ENCODE data around the gene GAS6.

DNA sequence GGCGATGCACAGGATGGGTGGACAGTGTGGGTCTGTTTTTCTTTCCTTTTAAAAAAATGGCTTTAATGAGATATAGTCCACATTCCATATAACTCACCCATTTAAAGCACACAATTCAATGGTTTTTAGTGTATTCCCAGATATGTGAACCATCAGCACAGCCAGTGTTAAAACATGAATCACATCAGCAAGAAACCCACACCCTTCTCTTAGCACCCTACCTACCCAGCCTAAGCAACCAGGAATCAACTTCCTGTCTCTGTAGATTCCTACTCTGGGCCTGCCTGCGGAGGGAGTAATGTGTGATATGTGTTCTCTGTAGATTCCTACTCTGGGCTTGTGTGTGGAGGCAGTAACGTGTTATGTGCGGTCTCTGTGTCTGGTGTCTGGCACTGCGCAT, 92.9 kb downstream of the GAS6 start:
- TF ChIP-seq RCOR1 (IDR thresholded peaks at IDR 0.05; ENCODE audit: borderline replicate concordance in 1 of 2, low read depth in 2 of 2, low read length in 2 of 2), result no peak
- TF ChIP-seq NBN (IDR thresholded peaks at IDR 0.05; ENCODE audit: low read depth), result no peak
- no peak for TF ChIP-seq ETV5 (CRISPR knock-in tag; IDR thresholded peaks at IDR 0.05; ENCODE audit: low read depth)
- TF ChIP-seq ZNF146 (CRISPR knock-in tag; IDR thresholded peaks at IDR 0.05; ENCODE audit: unreplicated experiment), result no peak
- no peak for TF ChIP-seq KLF16 (IDR thresholded peaks at IDR 0.05)
- TF ChIP-seq MYNN (IDR thresholded peaks at IDR 0.05), result no peak
- no peak for TF ChIP-seq MYNN (CRISPR knock-in tag; IDR thresholded peaks at IDR 0.05)
- no peak for TF ChIP-seq LEF1 (IDR thresholded peaks at IDR 0.05)
- no peak for TF ChIP-seq EZH2 (IDR thresholded peaks at IDR 0.05; ENCODE audit: borderline replicate concordance, low read depth, low read length)
- TF ChIP-seq FOXA1 (IDR thresholded peaks at IDR 0.05; ENCODE audit: borderline replicate concordance), result no peak
- TF ChIP-seq, protein P1, sequence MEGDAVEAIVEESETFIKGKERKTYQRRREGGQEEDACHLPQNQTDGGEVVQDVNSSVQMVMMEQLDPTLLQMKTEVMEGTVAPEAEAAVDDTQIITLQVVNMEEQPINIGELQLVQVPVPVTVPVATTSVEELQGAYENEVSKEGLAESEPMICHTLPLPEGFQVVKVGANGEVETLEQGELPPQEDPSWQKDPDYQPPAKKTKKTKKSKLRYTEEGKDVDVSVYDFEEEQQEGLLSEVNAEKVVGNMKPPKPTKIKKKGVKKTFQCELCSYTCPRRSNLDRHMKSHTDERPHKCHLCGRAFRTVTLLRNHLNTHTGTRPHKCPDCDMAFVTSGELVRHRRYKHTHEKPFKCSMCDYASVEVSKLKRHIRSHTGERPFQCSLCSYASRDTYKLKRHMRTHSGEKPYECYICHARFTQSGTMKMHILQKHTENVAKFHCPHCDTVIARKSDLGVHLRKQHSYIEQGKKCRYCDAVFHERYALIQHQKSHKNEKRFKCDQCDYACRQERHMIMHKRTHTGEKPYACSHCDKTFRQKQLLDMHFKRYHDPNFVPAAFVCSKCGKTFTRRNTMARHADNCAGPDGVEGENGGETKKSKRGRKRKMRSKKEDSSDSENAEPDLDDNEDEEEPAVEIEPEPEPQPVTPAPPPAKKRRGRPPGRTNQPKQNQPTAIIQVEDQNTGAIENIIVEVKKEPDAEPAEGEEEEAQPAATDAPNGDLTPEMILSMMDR (IDR thresholded peaks at IDR 0.05 in 2 of 3, conservative IDR thresholded peaks at IDR 0.05 in 1 of 3; ENCODE audit: insufficient read depth in 2 of 3, low read depth in 1 of 3, low read length in 3 of 3), result no peak
- no peak for TF ChIP-seq PRPF4 (IDR thresholded peaks at IDR 0.05; ENCODE audit: insufficient read depth, low read depth, low read length, poor library complexity, severe bottlenecking)
- TF ChIP-seq, protein P2, sequence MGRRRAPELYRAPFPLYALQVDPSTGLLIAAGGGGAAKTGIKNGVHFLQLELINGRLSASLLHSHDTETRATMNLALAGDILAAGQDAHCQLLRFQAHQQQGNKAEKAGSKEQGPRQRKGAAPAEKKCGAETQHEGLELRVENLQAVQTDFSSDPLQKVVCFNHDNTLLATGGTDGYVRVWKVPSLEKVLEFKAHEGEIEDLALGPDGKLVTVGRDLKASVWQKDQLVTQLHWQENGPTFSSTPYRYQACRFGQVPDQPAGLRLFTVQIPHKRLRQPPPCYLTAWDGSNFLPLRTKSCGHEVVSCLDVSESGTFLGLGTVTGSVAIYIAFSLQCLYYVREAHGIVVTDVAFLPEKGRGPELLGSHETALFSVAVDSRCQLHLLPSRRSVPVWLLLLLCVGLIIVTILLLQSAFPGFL (CRISPR knock-in tag; IDR thresholded peaks at IDR 0.05), result no peak
- TF ChIP-seq MEF2A (IDR thresholded peaks at IDR 0.05; ENCODE audit: control insufficient read depth, low read depth, low read length), result no peak

Measured in K562 (cell line).